Umbilical cord (tissue), 2 donors: ENCODE data around the gene LY86. TPM values are rescaled to one million over a fixed set of nuclear protein-coding genes. Genes with fewer than 3 reads are reported as not detected.

ENCODE experiments used
- DNase-seq: peaks from one replicate; pipeline ENCODE4 v3.0.0-alpha.2; 2015; ENCODE audit warnings: low spot score
- total RNA-seq: library from RNA; depleted of rRNA; stranded (reverse); fragments of >200 nt; gene quantifications from one replicate; pipeline ENCODE4 v1.2.3, GENCODE V29; 2014; ENCODE audit warnings: low replicate concordance; ENCODE audit not compliant: insufficient read depth

LY86 gene
- total RNA-seq, 1 donor from 2014 or later: 2.2 TPM

GRCh38 chr6:6681075-6681849, 92.7 kb downstream of the LY86 start:
- DNase-seq: no peak

- no peak for DNase-seq
Measured at GRCh38 chr6:6682225-6682624, 93.7 kb downstream of the LY86 start.

- DNase-seq: no peak
Measured at GRCh38 chr6:6683969-6684833, 95.7 kb downstream of the LY86 start.

GRCh38 chr6:6685249-6686040, 96.9 kb downstream of the LY86 start:
- no peak for DNase-seq

GRCh38 chr6:6686176-6686575, 97.7 kb downstream of the LY86 start:
- DNase-seq: no peak

GRCh38 chr6:6686748-6687601, 98.5 kb downstream of the LY86 start:
- DNase-seq: peak; percentile 69

GRCh38 chr6:6688283-6688682, 99.8 kb downstream of the LY86 start:
- DNase-seq: no peak

- DNase-seq: peak; percentile 39
Measured at GRCh38 chr6:6688951-6689350, 100.4 kb downstream of the LY86 start.

- peak; percentile 71 for DNase-seq
Measured at GRCh38 chr6:6689400-6690143, 101.1 kb downstream of the LY86 start.

- no peak for DNase-seq
Measured at GRCh38 chr6:6690144-6690483, 101.6 kb downstream of the LY86 start.

GRCh38 chr6:6694368-6694780, 105.9 kb downstream of the LY86 start:
- no peak for DNase-seq

GRCh38 chr6:6694825-6695624, 106.5 kb downstream of the LY86 start:
- peak; percentile 58 for DNase-seq

- DNase-seq: peak; percentile 54
Measured at GRCh38 chr6:6695625-6696276, 107.2 kb downstream of the LY86 start.

GRCh38 chr6:6696867-6697531, 108.5 kb downstream of the LY86 start:
- DNase-seq: peak; percentile 59

- peak; percentile 87 for DNase-seq
Measured at GRCh38 chr6:6697620-6698019, 109.1 kb downstream of the LY86 start.

GRCh38 chr6:6699741-6700367, 111.3 kb downstream of the LY86 start:
- peak; percentile 99 for DNase-seq

GRCh38 chr6:6700407-6701270, 112.1 kb downstream of the LY86 start:
- no peak for DNase-seq
